ENCODE measurements around the gene CCR5.

Gene CCR5

GRCh38 chr3:46412786-46413298 lies 42.1 kb downstream of the CCR5 start:
- no peaks in the 10 kb centered on the region for H3K79me2 ChIP-seq (ENCODE audit: insufficient read depth, low read depth)
- H3K36me3 ChIP-seq (ENCODE audit: insufficient read depth), result no peaks in the 10 kb centered on the region
- peaks cover 27% of the 10 kb centered on the region for H3K4me1 ChIP-seq (ENCODE audit: low read depth, poor library complexity, severe bottlenecking)
- H4K20me1 ChIP-seq (ENCODE audit: insufficient read depth), result no peaks in the 10 kb centered on the region
- TF ChIP-seq CTCF (conservative IDR thresholded peaks at IDR 0.05; ENCODE audit: low read depth, low read length), result no peak
- no peak overlapping the region for H3K27ac ChIP-seq
- H3K27me3 ChIP-seq (ENCODE audit: insufficient read depth, low read depth), result no peaks in the 10 kb centered on the region
- no peak overlapping the region for H3K9ac ChIP-seq
- no peak overlapping the region for H3K4me3 ChIP-seq (IDR thresholded peaks at IDR 0.05; ENCODE audit: insufficient read depth, low read depth, low read length)
- no peak overlapping the region for H3K4me2 ChIP-seq
- H2AFZ ChIP-seq (ENCODE audit: low read depth), result no peak overlapping the region

GRCh38 chr3:46413951-46414350 lies 43.2 kb downstream of the CCR5 start:
- no peak overlapping the region for H3K9ac ChIP-seq
- no peak overlapping the region for H3K4me3 ChIP-seq (IDR thresholded peaks at IDR 0.05; ENCODE audit: insufficient read depth, low read depth, low read length)
- H3K27me3 ChIP-seq (ENCODE audit: insufficient read depth, low read depth), result no peaks in the 10 kb centered on the region
- H3K36me3 ChIP-seq (ENCODE audit: insufficient read depth), result no peaks in the 10 kb centered on the region
- no peak for TF ChIP-seq CTCF (conservative IDR thresholded peaks at IDR 0.05; ENCODE audit: low read depth, low read length)
- no peak overlapping the region for H3K4me2 ChIP-seq
- no peaks in the 10 kb centered on the region for H4K20me1 ChIP-seq (ENCODE audit: insufficient read depth)
- no peak overlapping the region for H2AFZ ChIP-seq (ENCODE audit: low read depth)
- H3K27ac ChIP-seq, result no peak overlapping the region
- peaks cover 27% of the 10 kb centered on the region for H3K4me1 ChIP-seq (ENCODE audit: low read depth, poor library complexity, severe bottlenecking)
- no peaks in the 10 kb centered on the region for H3K79me2 ChIP-seq (ENCODE audit: insufficient read depth, low read depth)

- no peak for TF ChIP-seq CTCF (conservative IDR thresholded peaks at IDR 0.05; ENCODE audit: low read depth, low read length)
- no peaks in the 10 kb centered on the region for H4K20me1 ChIP-seq (ENCODE audit: insufficient read depth)
- no peak overlapping the region for H3K4me3 ChIP-seq (IDR thresholded peaks at IDR 0.05; ENCODE audit: insufficient read depth, low read depth, low read length)
- H3K27ac ChIP-seq, result no peak overlapping the region
- no peak overlapping the region for H3K4me2 ChIP-seq
- H3K27me3 ChIP-seq (ENCODE audit: insufficient read depth, low read depth), result no peaks in the 10 kb centered on the region
- no peaks in the 10 kb centered on the region for H3K79me2 ChIP-seq (ENCODE audit: insufficient read depth, low read depth)
- no peak overlapping the region for H2AFZ ChIP-seq (ENCODE audit: low read depth)
- peaks cover 27% of the 10 kb centered on the region for H3K4me1 ChIP-seq (ENCODE audit: low read depth, poor library complexity, severe bottlenecking)
- no peaks in the 10 kb centered on the region for H3K36me3 ChIP-seq (ENCODE audit: insufficient read depth)
- no peak overlapping the region for H3K9ac ChIP-seq
Observed at GRCh38 chr3:46414739-46415138, 44.0 kb downstream of the CCR5 start.

- no peak overlapping the region; the same call in 1 of the 2 replicates for H2AFZ ChIP-seq (ENCODE audit: low read depth)
- H3K4me2 ChIP-seq, result peak overlapping the region; percentile 71
- no peaks in the 10 kb centered on the region for H3K79me2 ChIP-seq (ENCODE audit: insufficient read depth, low read depth)
- peak overlapping the region; percentile 69 for H3K27ac ChIP-seq
- no peak for TF ChIP-seq CTCF (conservative IDR thresholded peaks at IDR 0.05; ENCODE audit: low read depth, low read length)
- H3K4me1 ChIP-seq (ENCODE audit: low read depth, poor library complexity, severe bottlenecking), result peaks cover 27% of the 10 kb centered on the region
- no peaks in the 10 kb centered on the region for H3K27me3 ChIP-seq (ENCODE audit: insufficient read depth, low read depth)
- no peaks in the 10 kb centered on the region for H4K20me1 ChIP-seq (ENCODE audit: insufficient read depth)
- peak overlapping the region; percentile 12; the same call in 1 of the 2 replicates for H3K9ac ChIP-seq
- no peaks in the 10 kb centered on the region for H3K36me3 ChIP-seq (ENCODE audit: insufficient read depth)
- H3K4me3 ChIP-seq (IDR thresholded peaks at IDR 0.05; ENCODE audit: insufficient read depth, low read depth, low read length), result no peak overlapping the region
Observed at GRCh38 chr3:46416125-46416810, 45.5 kb downstream of the CCR5 start.
